Ovary (tissue), 3 donors: Measurements from ENCODE around the gene CRMP1.

Source experiments
- POLR2A ChIP-seq: fragments of 450-650 bp; IDR thresholded peaks from one replicate; pipeline ENCODE4 v1.6.1; 2017; ENCODE audit warnings: antibody characterized with exemption, mild to moderate bottlenecking, moderate library complexity
- TF ChIP-seq, protein P1 (sequence below), 3 donors: fragments of 450-650 bp in 2 of 3; fragments of 200-600 bp in 1 of 3; IDR thresholded peaks; one replicate each; pipeline versions ENCODE4 v1.5.1 to v1.8.0; 2016 to 2022; ENCODE audit warnings: antibody characterized with exemption in 3 of 3, mild to moderate bottlenecking in 1 of 3
- donor health status: DM: no; HTN: no; CAD: no.

DNA sequence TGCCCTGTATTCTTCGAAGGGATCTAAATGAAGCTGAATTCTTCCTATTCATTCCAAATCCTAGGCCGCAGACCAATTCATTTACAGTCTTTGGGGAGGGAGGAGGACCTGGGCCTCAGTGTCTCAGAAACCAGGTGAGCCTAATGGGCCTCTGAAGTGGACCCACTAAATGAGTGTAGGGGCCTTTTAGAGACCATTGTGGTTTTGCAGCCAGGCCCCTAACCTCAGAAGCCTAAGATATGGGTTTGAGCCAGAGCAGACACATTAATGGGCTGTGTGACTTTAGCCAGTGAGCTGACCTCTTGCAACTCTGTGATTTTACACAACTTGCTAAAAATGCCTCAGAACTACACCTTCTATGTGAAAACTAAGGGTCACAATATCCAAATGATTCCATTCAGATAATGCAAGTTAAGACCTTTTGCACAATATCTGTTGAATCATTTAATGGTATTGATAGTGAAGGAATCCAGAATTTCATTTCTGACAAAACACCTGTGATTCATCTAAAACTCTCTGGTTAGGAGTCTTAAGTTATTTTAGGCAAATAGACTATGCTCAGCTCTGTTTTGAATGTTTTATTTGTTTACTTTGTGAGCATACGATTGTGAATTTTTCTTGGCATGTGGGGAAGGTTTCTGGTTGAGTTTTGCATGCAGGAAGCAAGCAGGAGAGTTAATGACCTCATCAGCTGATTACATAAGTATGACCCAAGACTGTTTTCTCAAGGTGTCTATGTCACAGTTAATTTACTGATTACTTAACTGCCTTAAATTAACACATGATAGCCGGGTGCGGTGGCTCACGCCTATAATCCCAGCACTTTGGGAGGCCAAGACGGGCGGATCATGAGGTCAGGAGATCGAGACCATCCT is 106.8 kb downstream of the CRMP1 start:
- TF ChIP-seq, protein P1, sequence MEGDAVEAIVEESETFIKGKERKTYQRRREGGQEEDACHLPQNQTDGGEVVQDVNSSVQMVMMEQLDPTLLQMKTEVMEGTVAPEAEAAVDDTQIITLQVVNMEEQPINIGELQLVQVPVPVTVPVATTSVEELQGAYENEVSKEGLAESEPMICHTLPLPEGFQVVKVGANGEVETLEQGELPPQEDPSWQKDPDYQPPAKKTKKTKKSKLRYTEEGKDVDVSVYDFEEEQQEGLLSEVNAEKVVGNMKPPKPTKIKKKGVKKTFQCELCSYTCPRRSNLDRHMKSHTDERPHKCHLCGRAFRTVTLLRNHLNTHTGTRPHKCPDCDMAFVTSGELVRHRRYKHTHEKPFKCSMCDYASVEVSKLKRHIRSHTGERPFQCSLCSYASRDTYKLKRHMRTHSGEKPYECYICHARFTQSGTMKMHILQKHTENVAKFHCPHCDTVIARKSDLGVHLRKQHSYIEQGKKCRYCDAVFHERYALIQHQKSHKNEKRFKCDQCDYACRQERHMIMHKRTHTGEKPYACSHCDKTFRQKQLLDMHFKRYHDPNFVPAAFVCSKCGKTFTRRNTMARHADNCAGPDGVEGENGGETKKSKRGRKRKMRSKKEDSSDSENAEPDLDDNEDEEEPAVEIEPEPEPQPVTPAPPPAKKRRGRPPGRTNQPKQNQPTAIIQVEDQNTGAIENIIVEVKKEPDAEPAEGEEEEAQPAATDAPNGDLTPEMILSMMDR (IDR thresholded peaks at IDR 0.05), result no peak
- no peak for TF ChIP-seq POLR2A
